ENCODE results near the gene SPEF1. TPM values are rescaled to one million over a fixed set of nuclear protein-coding genes. Genes with fewer than 3 reads are reported as not detected.

The SPEF1 gene
- total RNA-seq, 1 donor = under 0.01 TPM

DNA sequence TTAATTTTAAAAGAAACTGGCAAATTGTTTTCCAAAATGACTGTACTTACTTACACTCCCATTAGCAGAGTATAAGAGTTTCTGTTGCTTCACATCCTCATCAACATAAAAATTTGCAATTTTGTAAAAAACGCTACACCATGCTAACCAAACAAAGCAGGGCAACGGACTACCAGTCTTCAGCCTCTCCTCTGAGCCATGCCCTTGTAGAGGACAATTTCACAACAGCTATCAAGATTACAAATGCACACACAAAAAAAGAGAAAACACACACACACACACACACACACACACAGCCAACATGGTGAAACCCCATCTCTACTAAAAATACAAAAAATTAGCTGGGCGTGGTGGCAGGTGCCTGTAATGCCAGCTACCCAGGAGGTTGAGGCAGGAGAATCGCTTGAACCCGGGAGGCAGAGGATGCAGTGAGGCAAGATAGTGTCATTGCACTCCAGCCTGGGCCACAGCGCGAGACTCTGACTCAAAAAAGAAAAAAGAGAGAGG lies 9.6 kb downstream of the SPEF1 start:
- no peak for DNase-seq (ENCODE audit: low read depth)
- no peak overlapping the region for H3K4me3 ChIP-seq (ENCODE audit: low read depth, low read length)
- TF ChIP-seq, protein P1, sequence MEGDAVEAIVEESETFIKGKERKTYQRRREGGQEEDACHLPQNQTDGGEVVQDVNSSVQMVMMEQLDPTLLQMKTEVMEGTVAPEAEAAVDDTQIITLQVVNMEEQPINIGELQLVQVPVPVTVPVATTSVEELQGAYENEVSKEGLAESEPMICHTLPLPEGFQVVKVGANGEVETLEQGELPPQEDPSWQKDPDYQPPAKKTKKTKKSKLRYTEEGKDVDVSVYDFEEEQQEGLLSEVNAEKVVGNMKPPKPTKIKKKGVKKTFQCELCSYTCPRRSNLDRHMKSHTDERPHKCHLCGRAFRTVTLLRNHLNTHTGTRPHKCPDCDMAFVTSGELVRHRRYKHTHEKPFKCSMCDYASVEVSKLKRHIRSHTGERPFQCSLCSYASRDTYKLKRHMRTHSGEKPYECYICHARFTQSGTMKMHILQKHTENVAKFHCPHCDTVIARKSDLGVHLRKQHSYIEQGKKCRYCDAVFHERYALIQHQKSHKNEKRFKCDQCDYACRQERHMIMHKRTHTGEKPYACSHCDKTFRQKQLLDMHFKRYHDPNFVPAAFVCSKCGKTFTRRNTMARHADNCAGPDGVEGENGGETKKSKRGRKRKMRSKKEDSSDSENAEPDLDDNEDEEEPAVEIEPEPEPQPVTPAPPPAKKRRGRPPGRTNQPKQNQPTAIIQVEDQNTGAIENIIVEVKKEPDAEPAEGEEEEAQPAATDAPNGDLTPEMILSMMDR (IDR thresholded peaks at IDR 0.05; ENCODE audit: insufficient read depth, low read depth, low read length) = no peak

DNA sequence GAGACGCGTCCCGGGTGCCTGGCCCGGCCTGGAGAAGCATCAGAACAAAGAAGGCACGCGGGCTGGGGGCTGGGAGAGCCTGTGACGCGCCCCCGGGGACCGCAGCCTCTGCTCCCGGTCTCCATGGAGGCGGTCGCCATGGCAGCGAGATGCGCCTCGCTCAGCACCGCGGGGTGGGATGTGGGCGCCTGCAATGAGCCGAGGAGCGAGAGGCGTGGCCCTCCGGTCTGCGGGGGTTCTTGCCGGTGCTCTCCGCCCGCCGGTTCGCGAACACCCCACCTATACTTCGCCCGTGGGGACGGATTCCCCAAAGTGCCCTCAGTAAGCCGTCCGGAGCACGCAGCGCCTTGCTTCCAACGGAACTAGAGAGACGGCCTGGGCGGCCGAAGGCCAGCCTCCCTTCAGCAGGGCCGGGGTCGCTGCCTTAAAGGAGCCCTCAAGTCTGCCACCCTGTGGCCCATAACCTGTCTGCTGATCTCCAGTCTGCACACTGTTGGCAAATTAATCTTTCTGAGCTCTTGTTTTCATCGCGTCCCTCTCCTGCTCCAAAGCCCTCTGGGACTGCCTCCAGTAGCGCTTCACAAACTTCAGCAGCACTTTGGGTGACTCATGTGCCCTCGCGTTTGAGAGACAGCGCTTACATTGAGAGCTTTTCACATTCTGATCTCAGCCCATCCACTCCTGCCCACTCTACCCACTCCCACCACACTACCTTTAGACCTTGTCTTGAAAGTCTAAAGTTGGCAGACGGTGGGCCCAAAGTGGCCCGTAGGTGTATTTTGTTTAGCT lies 12.7 kb downstream of the SPEF1 start:
- peak overlapping the region; percentile 85 for H3K4me3 ChIP-seq (ENCODE audit: low read depth, low read length)
- TF ChIP-seq, protein P1 (IDR thresholded peaks at IDR 0.05; ENCODE audit: insufficient read depth, low read depth, low read length) = peak; percentile 45
- DNase-seq (ENCODE audit: low read depth) = peak; percentile 71

DNA sequence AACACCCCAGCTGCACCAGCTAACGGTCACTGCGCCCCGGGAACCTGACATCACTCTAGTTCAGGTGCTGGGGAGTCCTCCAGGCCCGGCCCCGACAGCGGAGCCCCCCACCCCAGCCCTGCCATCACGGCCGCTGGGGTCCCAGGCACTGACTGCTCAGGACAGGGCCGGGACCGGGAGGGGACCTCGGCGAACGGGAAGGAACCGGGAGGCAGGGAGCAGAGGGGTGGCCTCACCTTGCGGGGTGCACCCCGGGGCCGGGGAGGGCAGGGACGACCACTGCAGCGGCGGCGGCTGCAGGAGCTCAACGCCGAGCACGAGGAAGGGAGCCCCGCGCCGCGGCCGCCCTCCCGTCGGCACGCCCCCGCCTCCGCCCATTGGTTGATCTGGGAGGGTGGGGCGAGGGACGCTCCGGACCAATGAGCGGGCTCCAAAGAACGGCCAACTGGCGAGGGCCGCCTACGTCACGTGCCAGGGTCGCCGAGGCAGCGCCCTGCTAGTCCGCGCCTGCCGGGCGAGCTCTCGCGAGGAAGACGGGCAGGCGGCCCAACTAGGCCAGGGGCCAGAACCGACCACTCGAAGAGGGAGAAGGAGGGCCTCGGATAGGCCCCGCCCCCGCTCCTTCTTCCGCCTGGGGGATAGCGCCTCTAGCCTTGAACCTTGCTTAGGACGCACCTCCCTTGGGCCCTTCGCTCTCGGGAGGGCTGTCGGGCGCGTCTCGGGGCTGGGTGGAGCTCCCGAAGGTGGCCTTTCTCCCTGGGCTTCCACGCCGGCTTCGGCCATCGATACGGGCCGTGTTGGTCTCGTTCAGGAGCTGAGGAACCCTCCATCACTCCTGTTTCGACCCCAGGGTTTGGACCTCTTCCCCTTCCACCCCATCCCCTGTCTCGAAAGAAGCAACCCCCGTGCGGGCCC lies 13.6 kb downstream of the SPEF1 start, which contains the start of gene ADISSP:
TSS of gene ADISSP (minus strand) at position 327 of the 915 bp plus-strand sequence. CDS start 7,653 bp downstream, outside the sequence.
- DNase-seq (ENCODE audit: low read depth) = peak; percentile 98
- TF ChIP-seq, protein P1 (IDR thresholded peaks at IDR 0.05; ENCODE audit: insufficient read depth, low read depth, low read length) = peak; percentile 6
- peak within 1 kb of the TSS; percentile 85 for H3K4me3 ChIP-seq (ENCODE audit: low read depth, low read length)

DNA sequence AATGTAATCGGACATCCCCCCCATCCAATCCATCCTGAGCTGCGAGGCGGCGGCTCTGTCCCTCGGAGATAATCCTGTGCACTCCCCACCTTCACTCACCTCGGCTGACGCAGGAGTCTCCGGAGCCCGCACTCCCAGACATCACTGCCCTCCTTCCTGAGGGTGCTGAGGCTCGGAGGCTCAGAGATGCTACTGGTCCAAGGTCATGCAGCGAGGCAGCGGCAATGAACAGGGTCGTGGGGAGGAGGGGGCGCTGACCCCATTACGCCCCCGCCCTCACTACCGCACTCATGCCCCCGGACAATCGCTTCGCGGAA lies 14.2 kb downstream of the SPEF1 start:
- TF ChIP-seq, protein P1 (IDR thresholded peaks at IDR 0.05; ENCODE audit: insufficient read depth, low read depth, low read length) = no peak
- H3K4me3 ChIP-seq (ENCODE audit: low read depth, low read length) = peak overlapping the region; percentile 73
- no peak for DNase-seq (ENCODE audit: low read depth)

DNA sequence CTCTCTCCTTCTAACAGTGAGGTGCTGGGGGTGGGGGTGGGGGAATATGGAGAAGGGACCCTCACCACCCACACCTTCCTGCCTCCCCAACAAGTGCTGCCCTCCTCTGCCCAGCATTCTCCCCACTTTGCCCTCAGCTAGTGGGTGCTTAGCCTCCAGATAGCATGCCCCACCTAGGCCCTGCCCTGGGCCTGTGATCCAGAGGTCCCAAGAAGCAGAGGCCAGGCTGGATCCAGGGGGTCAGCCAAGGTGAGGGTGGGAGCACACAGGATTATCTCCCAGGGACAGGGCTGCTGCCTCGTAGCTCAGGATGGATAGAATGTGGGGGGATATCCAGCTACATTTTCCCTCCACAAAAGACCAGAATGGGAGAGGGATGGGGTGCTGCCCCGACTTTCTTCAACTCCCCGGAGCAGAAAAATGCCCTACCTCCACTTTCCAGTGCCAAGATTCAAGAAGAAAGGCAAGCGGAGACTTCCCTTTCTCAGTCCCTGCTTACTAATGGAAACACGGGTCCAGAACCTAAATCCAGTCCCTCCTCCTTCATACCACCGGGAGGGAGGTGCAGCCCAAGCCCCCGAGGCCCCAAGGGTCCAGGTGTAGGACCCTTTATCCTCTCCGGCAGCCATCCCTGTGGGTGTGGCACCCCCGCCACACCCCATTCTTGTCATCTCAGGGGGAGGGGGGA lies 14.7 kb downstream of the SPEF1 start:
- peak overlapping the region; percentile 73 for H3K4me3 ChIP-seq (ENCODE audit: low read depth, low read length)
- DNase-seq (ENCODE audit: low read depth) = no peak
- TF ChIP-seq, protein P1 (IDR thresholded peaks at IDR 0.05; ENCODE audit: insufficient read depth, low read depth, low read length) = no peak

DNA sequence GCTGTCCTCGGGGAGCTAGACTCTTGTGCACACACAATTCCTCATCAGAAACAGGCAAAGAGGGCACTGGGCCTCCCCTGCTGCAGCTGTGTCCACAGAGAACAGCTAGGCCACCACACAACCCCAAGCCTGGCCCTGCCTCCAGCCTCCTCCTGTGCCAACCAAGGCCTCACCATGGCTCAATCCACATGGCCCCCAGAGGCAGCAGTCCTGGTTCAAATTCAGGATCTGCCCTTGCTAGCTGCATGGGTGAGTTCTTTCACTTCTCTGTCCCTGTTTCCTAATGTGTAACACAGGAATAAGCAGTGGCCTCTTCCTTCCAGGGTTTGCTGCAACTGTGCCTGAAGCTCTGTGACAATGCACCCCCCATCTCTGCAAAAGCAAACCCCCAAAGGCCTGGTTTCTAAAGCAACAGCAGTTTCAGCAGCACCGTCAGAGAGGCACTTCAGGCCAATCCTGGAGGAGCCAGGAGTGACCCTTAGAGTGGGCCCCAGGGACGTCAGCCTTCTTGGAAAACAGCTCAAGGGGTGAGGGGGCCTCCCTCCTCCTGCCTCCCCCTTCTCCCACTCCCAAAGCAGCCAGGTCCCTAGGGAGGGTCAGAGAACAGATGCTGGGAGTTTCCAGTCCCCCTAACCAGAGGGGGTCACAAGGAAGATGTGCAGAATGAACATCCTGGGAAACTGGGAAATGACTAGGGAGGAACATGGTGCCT lies 15.9 kb downstream of the SPEF1 start:
- no peak for DNase-seq (ENCODE audit: low read depth)
- H3K4me3 ChIP-seq (ENCODE audit: low read depth, low read length) = no peak overlapping the region
- TF ChIP-seq, protein P1 (IDR thresholded peaks at IDR 0.05; ENCODE audit: insufficient read depth, low read depth, low read length) = no peak

All from fibroblast of villous mesenchyme (primary cell).